Stimulated activated naive CD4-positive, alpha-beta T cell (primary cell): Measurements from ENCODE around the gene GLI3.

Experiments
- DNase-seq, 6 experiments: peaks; one replicate each; lab custom pipeline; 2025; lab: John Stamatoyannopoulos, UW

The GLI3 gene

DNA sequence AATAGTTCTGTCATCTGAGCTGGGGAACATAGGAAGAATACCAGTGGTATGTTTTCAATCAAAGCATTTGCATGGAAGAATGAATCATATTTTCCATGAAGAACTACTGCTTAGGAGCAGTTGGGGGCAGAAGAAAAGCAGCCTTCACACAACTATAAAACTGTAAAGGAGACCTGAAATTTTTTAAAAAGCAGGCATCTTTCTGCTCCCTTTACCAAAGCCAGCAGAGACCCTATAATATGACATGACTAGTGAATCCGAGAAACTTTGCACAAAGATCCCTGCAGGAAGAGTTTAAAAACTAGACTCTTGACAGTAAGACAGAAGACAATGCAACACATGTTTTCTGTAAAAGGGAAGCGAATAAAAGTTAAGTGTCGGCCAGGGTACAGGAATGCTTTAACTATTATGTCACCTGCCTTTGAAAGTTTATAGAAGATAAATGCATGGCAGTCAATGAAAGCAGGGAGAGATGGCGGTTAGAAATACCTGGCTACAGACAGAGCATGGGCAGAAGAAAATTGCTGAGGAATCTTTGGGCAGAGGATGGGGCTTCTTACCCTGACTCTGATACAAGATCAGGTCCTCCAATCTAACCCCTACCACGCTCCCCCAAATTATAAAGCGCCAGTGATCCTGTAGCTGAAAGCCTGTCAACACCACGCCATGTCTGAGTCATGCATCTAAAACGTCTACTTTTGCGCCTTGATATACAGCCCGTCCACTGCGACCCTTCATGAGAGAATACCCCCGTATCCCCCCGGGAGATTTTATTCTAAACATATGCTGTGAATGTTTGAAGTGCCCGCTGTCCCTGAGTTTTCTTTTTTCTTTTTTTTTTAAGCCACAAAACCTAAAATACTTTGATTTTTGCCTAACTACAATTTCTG, 93.1 kb downstream of the GLI3 start:
- no peak for DNase-seq

DNA sequence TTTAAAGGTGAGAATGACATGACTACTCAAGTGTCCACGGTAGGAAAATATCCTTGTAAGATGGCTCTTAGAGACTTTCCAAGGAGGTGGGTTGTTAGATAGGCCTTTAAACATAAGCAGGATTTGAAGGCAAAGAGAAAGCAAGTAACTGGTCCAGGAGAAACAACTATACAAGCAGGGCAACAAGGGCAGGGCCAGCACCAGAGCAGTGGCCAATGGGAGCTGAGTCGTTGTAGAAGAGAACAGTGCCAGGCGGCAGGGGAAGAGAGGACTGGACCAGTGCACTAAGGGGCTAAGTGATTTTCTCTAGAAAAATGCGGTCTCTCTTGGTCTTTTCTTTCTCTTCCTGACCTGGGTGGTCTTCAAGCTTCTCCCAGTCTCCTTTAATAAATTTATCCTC, 94.9 kb downstream of the GLI3 start:
- DNase-seq: no peak

- no peak for DNase-seq
Measured at GRCh38 chr7:42139751-42140150, 97.3 kb downstream of the GLI3 start.

DNA sequence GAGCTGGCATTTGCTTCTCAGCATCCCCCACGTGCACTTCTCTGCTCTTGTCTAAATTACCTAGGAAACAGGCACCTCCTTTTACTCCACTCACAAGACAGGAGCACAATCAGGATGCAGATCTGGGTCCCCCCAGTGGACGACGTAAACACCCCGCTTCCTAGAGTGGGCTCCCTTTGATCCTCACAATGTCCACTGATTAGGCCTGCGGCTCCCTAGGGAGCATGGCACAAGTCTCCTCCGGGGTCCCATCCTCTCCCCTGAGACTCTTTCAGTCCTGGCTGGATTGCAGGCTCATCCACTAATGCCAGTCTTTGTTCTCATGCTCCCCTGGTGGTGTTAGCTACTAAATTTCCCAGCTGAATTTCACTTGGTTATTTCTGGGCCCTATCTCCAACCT, 98.3 kb downstream of the GLI3 start:
- DNase-seq: no peak

- no peak for DNase-seq
Measured at GRCh38 chr7:42137941-42138340, 99.1 kb downstream of the GLI3 start.

GRCh38 chr7:42137431-42137830, 99.6 kb downstream of the GLI3 start:
- DNase-seq: no peak

- no peak for DNase-seq
Measured at GRCh38 chr7:42135728-42136127, 101.3 kb downstream of the GLI3 start.

DNA sequence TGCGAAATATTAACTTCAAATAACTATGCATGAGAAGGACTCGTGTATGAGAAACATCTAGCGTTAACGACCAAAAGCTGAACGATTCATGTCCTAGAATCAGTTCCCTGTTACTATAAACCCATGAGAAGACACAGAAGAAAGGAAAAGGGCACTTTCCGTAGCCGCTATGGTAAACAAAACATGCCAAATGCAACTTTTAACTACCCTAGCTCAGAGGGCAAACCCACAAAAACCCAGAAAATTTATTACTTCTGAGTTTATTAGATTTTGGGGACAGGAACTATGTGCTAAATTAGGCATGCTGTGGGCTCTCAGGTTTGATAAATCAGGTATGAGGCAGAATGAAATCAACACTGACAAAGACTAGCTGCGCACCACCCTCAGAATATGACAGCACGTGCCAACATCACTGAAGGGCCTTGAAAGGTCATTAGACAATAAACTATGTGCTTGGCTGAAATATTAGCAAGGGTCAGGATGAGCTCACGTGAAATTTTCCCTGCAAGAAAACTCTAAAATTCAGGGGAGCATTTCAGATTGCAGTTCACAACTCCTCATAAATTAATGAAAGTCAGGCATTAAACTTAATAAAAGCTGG, 102.6 kb downstream of the GLI3 start:
- no peak for DNase-seq

DNA sequence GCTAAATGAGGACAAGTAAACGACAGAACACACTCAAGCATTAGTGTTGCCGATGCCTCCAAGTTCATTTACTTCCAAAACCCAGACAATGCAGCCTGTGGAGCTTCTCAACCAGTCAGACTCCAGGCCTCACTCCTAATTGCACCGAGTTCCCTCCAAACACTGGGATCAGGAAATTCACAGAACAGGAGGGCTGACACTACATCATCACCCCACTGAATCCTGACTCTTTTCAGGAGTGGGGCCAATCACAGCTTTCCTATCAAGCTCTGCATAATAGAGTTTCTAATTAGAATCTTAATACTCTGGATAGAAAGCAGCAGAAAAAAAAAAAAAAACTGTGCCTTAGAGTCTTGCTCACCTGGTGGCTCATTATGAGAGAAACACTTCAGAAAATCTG, 103.7 kb downstream of the GLI3 start:
- no peak for DNase-seq

DNA sequence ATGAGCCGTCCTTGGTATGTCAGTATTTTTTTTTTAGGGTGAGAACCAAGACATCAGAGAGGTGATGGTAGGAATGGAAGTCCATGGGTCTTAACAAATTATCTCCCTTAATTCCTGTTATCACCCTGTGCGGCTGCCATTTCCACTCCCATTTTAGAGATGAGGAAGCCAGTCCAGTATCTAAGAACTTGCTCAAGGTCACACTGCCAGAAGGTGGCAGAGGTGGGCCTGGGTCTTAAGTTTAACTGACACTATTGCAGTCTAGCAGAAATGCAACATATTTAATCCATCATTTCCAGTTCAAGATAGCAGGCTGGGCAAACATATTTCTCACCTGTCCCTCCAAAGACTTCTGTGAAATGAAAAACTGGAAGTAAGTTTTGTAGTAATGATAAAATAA, 108.3 kb downstream of the GLI3 start:
- no peak for DNase-seq

DNA sequence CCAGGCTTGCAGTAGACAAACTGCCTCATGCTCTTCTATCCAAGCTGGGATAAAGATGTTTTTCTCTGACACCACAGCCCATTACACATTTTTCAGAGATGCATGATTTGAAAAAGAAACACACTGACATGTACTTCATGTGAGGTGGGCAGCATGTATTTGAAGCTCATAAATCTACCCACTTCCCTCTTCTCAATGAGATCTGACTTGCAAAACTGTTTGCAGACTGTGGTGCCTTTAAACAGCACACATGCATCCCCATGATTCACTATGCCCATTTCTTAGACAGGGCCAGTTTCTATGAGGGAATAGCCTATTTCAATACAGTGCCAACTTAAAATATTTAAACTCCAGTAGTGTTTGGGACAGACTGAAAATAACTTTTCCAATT, 109.8 kb downstream of the GLI3 start:
- DNase-seq: no peak

DNA sequence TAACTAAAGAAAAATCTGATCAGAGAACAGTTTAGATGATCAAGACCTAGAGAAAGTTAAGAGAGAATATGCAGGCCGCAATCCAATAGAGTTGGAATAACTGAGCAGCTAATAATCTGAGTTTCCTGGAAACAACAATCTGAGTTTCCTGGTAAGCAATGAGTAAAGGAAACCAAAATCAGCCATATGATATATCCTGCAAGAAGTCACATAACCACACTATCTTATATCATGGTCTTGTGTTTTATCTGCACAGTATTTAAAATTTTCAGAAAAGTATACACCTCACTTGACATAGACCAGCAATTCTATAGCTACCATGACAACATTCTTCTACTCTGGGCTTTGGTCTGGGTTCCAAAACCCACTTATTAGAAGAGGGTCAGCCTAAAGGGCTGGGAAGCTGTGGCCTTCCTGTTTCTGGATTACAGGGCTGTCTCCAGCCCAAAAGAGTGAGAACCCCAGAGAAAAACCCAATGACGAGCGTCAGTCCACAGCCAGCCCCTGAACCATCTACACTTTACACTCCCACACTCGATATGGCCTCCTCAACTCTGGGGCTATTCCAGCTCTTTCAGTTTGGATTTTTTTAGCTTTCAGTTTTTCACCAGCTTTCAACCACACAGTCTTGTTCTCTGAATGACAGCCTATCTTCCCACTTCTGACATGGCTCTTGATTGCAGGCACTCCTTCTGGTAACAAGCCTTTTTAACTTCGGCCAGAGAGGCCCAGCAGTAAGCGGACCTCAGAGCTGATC, 110.4 kb downstream of the GLI3 start:
- no peak for DNase-seq

- no peak for DNase-seq
Measured at GRCh38 chr7:42125321-42125720, 111.7 kb downstream of the GLI3 start.

DNA sequence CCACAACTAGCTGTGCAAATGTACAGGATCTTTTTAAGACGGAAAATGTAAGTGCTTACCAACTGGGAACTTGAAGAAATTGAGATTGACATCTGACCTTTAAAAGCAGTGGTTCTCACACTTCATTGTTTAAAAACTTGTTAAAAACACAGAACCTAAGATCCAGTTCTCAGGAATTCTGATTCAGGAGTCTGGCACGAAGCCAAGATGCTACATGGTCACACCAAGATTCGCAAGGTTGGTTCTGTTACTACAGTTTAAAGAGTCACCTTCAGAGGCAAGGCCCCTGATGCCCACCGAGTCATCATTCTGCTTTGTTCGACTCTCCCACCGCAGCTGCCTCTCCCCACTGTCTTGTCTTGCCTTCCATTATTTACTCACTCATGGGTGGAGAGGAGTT, 113.3 kb downstream of the GLI3 start:
- DNase-seq: no peak

DNA sequence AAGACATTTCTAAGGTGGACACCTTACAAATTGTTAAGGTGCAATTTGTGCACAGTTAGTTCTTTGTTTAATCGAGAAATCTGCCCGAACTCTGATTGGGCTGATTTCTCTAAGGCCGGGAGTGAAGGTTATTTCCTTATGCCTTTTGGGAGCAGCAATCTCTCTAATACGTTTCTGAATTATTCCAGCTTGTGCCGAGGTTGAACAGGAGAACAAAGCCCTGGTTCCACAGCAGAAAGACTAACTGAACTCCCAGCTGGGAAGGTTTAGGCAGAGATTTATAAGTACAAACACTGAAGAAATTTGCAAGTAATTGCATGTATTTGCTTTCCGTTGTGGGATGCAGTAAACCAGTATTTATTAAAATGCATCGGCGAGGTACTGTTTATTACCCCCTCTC, 116.8 kb downstream of the GLI3 start:
- no peak for DNase-seq

DNA sequence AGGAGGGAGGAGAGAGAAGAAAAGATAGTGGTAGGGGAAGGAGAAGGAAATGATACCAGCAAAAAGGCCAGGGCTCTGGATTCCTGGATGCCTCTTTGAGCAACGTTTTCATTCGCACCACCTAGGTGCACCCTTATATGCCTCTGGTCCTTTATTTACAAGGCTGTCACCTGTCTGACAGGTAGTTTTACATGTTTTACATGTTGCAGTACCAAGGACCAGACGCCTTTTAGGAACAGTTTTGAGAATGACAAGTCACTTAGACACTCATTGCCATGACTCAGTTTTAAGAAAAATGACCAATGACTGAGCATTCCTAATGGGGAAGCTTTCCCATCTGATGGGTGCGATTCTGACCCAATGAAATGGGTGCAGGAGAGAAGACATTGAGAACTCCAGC, 119.8 kb downstream of the GLI3 start:
- DNase-seq: no peak

- DNase-seq: no peak
Measured at GRCh38 chr7:42115795-42116194, 121.2 kb downstream of the GLI3 start.

DNA sequence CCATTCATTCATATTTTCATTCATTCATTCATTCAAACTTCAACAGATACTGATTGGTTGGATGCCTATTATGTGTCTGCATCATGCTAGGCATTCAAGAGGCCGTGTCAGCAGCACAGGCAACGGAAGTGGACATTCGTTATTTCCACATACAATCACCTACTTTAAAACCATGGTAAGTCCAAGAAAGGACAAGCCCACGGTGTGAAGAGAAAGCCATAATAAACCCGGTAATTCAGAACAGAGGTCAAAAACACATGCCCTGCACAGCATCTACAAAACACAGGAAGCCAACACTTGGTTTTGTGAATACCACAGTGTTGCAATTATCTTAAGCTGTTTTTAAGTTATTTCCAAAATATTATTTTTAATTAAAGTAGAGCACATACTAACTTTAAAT, 126.7 kb downstream of the GLI3 start:
- DNase-seq: no peak

DNA sequence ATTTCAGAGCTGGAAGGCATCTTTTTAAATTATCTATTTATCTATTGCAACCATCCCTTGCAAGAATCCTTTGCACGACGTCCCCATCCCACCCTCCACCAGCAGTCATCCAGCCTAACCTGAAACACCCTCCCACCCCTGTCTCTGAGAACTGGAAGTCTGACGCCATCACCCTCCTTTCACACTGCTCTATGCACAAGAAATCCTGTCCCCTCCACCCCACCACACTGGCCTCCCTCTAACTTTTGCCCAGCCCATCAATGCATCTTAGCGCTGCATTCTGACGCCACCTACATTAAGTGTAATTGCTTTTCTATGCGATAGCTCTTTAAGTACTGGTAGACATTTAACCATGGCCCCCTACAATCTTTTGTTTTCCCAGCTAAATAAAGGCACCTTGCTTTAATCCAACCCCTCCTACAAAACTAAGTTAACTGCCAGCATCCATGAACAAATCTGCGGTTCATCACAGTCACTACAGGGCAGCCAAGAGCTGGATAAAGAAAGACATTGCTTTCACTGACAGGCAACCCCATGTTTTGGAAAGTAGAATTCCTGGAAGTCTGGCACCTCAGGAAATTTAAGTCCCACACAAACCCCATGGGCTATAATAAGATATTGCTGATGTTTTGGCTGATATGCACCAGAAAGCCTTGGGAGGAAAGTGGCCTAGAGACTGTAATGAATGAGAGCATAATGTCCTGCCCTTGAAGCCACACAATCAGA, 128.0 kb downstream of the GLI3 start:
- DNase-seq: no peak

- no peak for DNase-seq
Measured at GRCh38 chr7:42107484-42108240, 129.3 kb downstream of the GLI3 start.

DNA sequence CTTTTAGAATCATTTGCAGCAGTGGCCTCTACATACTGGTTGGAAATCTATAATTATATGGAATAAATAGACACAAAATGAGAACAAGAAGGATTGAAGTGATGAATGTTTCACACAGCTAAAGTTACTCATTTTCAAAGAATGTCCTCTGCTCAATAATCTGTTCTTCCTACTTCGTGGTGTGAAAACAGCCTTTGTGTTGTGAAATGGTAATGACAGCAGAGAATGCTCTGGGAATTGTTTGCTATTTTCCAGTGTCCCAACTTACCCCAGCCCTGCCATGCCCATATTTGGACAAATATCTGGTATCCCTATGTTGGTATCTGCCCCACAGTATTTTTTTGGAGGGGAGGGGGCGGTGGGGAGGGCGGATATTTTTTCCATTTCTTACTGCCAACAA, 130.4 kb downstream of the GLI3 start:
- no peak for DNase-seq
